Liver (tissue), 3 donors: Measurements from ENCODE around the gene SERPINA10.

Experiments used
- CTCF ChIP-seq: fragments of 150-350 bp; IDR thresholded peaks from 2 replicates; pipeline ENCODE4 v1.5.1; 2017; ENCODE audit warnings: improper control_type of control experiment, low read depth, low read length; ENCODE audit not compliant: missing input control
- EGR1 ChIP-seq, 2 donors: IDR thresholded peaks; 2 replicates each; pipeline ENCODE4 v1.6.1; 2016 to 2018; ENCODE audit warnings: antibody characterized with exemption in 2 of 2, low read depth in 2 of 2
- JUND ChIP-seq, 2 donors: IDR thresholded peaks; 2 replicates each; pipeline ENCODE4 v1.6.1; 2016; ENCODE audit warnings: antibody characterized with exemption in 2 of 2
- MAX ChIP-seq: IDR thresholded peaks from 2 replicates; pipeline ENCODE4 v1.6.1; 2016; ENCODE audit warnings: antibody characterized with exemption
- RAD21 ChIP-seq, 2 donors: IDR thresholded peaks; 2 replicates each; pipeline ENCODE4 v1.6.1; 2016; ENCODE audit warnings: antibody characterized with exemption in 2 of 2, mild to moderate bottlenecking in 2 of 2
- RXRA ChIP-seq, 2 donors: IDR thresholded peaks; 2 replicates each; pipeline ENCODE4 v1.6.1; 2017 to 2018; ENCODE audit warnings: antibody characterized with exemption in 2 of 2, mild to moderate bottlenecking in 1 of 2
- YY1 ChIP-seq: IDR thresholded peaks from 2 replicates; pipeline ENCODE4 v1.6.1; 2016; ENCODE audit warnings: antibody characterized with exemption, mild to moderate bottlenecking
- donor health status: healthy.
- donor health status: healthy.

DNA sequence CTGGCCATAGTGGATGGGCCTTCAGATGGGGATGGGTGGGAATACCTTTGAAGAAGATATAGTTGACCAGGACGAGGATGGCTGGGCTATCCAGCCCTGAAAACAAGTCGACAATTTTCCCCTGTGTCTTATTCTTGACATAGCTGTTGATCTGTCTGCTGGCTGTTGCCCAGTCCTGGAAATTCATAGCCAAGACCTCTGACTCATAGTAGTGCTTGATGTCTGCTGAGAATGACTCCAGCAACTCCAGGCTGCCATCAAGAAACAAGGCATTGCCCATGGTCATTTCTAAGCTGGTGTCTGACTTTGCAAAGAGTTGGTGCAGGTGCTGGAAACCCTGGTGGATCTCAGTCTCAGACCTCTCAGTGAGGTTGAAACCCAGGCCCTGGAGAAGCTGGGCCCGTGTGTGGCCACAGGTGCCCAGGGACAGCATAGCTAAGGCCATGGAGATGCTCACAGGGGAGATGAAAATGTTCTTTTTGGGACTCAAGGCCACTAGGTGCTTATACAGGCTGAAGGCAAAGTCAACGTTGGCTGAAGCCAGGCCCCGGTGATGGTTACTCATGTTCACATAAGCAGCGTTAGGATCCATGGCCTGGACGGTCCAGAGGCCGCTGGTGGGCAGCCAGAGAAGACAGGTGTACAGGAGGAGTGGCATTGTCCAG, 21.1 kb upstream of the SERPINA10 start:
- TF ChIP-seq YY1: no peak
- TF ChIP-seq RXRA (IDR thresholded peaks at IDR 0.05): no peak
- no peak for TF ChIP-seq JUND (IDR thresholded peaks at IDR 0.05)
- no peak for TF ChIP-seq MAX
- TF ChIP-seq CTCF: no peak
- TF ChIP-seq RAD21 (IDR thresholded peaks at IDR 0.05): no peak
- no peak for TF ChIP-seq EGR1 (IDR thresholded peaks at IDR 0.05; ENCODE audit: low read depth in 2 of 2)
